Choroid plexus epithelial cell (primary cell): ENCODE measurements around the gene NAGPA.
"Not testable (repeated sequence)": the region's sequence is repeated elsewhere in the genome, so short reads cannot be mapped to it uniquely, and the experiment has no call there.

Experiments used
- DNase-seq: peaks from one replicate; pipeline ENCODE4 v3.0.0-alpha.2; 2010; ENCODE audit warnings: low read depth
- H3K4me3 ChIP-seq: 2 replicates; pipeline ENCODE4 v1.5.1; 2011; ENCODE audit warnings: low read depth, mild to moderate bottlenecking, control low read depth, low read length, moderate library complexity
- TF ChIP-seq, protein P1 (sequence below): conservative IDR thresholded peaks from 2 replicates; pipeline ENCODE4 v1.5.1; 2011; ENCODE audit warnings: low read depth, mild to moderate bottlenecking, control low read depth, inconsistent platforms, low read length, moderate library complexity

Gene NAGPA, protein sequence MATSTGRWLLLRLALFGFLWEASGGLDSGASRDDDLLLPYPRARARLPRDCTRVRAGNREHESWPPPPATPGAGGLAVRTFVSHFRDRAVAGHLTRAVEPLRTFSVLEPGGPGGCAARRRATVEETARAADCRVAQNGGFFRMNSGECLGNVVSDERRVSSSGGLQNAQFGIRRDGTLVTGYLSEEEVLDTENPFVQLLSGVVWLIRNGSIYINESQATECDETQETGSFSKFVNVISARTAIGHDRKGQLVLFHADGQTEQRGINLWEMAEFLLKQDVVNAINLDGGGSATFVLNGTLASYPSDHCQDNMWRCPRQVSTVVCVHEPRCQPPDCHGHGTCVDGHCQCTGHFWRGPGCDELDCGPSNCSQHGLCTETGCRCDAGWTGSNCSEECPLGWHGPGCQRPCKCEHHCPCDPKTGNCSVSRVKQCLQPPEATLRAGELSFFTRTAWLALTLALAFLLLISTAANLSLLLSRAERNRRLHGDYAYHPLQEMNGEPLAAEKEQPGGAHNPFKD

DNA sequence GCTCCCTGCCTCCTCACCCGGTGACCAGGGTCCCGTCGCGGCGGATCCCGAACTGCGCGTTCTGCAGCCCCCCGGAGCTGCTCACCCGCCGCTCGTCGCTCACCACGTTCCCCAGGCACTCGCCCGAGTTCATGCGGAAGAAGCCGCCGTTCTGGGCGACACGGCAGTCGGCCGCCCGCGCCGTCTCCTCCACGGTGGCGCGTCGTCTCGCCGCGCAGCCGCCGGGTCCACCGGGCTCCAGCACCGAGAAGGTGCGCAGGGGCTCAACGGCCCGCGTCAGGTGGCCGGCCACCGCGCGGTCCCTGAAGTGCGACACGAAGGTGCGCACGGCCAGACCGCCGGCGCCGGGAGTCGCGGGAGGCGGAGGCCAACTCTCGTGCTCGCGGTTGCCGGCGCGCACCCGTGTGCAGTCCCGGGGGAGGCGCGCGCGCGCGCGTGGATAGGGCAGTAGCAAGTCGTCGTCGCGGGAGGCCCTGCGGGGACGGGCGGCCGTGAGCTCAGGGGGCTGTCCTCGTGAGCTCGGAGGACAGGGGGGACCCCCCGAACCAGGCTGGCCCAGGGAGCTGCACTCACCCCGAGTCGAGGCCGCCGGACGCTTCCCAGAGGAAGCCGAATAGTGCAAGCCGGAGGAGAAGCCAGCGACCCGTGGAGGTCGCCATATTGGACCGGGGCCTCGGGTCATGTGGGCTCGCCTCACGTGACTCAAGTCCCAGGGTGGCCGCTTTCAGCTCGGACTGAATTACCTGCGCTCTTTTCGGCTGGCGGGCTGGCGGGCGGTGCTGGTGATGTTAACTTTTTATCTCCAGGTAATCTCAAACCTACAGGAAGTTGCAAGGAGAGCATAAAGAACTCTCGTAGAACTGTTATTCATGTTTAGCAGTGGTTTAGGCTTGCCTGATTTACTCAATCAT is at the start of gene NAGPA:
TSS of gene NAGPA (minus strand) at position 680 of the 911 bp plus-strand sequence. CDS start at position 659, 21 bp downstream.
- peak; percentile 89 for DNase-seq
- H3K4me3 ChIP-seq: peak within 1 kb of the TSS; percentile 89
- TF ChIP-seq, protein P1, sequence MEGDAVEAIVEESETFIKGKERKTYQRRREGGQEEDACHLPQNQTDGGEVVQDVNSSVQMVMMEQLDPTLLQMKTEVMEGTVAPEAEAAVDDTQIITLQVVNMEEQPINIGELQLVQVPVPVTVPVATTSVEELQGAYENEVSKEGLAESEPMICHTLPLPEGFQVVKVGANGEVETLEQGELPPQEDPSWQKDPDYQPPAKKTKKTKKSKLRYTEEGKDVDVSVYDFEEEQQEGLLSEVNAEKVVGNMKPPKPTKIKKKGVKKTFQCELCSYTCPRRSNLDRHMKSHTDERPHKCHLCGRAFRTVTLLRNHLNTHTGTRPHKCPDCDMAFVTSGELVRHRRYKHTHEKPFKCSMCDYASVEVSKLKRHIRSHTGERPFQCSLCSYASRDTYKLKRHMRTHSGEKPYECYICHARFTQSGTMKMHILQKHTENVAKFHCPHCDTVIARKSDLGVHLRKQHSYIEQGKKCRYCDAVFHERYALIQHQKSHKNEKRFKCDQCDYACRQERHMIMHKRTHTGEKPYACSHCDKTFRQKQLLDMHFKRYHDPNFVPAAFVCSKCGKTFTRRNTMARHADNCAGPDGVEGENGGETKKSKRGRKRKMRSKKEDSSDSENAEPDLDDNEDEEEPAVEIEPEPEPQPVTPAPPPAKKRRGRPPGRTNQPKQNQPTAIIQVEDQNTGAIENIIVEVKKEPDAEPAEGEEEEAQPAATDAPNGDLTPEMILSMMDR: no peak

DNA sequence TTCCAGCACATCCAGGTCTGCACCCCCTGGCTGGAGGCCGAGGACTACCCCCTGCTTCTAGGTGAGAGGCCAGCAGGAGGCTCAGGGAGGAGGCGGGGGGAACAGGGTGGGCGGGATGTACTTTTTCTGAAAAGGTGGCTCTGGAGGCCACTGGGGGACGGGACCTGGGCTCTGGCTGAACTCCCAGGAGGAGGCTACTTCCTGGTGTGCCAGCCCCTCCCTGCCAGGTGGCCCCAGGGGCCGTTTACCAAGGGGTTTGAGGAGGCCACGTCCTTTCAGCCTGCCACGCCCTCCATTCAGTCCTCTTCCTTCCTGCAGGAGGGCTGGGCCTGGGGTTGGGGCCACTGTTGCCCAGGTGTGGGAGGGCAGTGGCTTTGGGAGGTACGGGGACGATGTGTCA is 47.3 kb upstream of the NAGPA start:
- DNase-seq, H3K4me3 ChIP-seq: not testable (repeated sequence)

DNA sequence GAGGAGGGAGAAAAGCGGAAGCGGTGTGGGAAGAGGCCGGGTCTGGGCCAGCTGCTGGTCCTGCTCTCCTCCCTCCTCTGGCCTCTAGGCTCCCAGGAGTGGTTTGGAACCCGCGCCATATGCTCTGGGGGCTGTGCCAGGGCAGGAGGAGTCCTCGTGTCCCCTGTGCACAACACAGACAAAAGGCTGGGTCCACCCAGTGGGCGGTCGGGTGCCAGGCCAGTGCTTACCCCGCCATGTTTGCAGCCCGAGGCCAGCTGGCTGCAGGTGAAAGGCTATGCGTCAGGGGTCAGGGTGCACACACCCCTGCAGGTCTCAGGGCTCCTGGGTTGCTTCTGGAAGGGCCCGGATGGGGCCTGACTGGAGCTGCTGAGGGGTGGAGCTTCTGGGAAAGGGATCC is 46.7 kb upstream of the NAGPA start:
- DNase-seq: not testable (repeated sequence)

DNA sequence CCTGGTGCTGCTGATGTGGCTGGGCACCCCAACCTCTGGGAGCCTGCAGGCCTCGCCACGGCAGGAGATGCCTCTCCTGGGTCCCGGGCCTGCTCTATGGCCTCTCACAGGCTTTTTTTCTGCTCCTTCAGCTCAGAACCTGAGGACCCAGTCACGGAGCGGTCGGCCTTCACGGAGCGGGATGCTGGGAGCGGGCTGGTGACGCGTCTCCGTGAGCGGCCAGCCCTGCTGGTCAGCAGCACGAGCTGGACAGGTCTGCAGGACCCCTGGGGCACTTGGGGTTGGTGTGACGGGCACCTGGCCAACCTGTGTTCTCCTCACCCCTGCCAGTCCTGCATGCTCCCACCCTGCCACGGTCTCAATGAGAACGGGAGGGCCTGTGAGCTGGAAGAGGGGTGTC is 44.9 kb upstream of the NAGPA start:
- TF ChIP-seq, protein P1: no peak
- no peak for DNase-seq
- no peak overlapping the region for H3K4me3 ChIP-seq

More for the DNA sequence above, 46.7 kb upstream of the NAGPA start:
- H3K4me3 ChIP-seq: not testable (repeated sequence)

DNA sequence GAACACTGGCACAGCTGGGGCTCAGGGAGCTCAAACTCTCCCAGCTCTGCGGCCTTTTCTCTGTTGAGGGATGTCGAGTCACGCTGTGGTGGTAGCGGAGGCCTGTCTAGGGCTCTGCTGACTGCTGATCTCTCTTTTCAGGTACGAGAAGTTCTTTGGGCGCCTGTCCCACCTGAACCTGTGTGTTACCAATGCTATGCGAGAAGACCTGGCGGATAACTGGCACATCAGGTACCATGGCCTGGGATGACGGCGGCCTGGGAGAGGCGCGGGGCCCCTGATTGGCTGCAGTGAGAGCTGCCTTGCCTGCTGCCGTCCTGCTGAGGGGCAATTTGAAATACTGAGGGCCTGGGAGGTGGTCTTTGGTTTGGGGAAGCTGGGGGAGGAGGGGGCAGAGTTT is 43.6 kb upstream of the NAGPA start:
- TF ChIP-seq, protein P1: no peak
- DNase-seq: no peak

DNA sequence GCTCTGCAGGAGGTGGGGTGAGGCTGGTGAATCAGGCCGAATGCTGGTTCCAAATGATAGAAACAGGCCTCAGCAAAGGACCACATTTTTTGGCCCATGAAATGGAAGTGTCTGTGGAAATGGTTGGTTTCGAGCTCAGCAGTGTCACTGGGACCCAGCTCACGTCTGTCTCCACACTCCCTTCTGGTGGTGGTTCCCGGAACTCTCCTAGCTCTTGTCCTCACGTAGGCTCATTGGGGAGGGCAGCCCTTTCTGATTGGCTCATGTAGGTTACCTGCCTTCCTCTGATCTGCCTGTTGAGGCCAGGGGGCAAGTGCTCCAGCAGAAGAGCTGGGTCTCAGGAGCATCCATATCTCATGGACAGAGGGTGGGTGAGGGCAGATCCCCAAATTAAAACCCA is 41.9 kb upstream of the NAGPA start:
- no peak for DNase-seq
- TF ChIP-seq, protein P1: no peak
- no peak overlapping the region for H3K4me3 ChIP-seq

More for the DNA sequence above, 43.6 kb upstream of the NAGPA start:
- no peak overlapping the region for H3K4me3 ChIP-seq

DNA sequence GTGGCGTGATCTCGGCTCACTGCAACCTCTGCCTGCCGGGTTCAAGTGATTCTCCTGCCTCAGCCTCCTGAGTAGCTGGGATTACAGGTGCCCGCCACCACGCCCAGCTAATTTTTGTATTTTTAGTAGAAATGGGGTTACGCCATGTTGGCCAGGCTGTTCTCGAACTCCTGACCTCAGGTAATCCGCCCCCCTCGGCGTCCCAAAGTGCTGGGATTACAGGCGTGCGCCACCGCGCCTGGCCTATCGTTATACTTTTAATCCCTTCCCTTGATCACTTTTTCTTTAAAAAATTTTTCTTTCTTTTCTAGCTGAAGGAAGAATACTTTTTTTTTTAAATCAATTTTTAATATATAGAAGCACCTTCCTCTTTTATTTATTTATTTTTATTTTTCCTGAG is 40.0 kb upstream of the NAGPA start:
- H3K4me3 ChIP-seq, DNase-seq: not testable (repeated sequence)

DNA sequence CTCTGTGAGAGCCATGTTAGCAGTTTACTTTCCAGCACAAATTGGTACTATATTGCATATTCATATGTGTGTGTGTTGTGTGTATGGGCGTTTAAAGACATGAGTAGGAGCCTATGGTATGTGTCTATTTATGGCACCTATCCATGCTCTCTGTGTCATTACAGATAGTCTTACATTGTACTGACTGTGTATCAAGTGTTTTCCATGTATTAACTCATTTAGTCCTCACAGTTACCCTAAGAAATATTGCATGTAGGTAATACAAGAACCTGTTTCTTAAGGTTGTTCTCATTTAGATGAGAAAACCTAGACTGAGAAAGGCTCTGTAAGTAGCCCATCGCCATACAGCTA is 39.5 kb upstream of the NAGPA start:
- DNase-seq: no peak
- TF ChIP-seq, protein P1: no peak
- no peak overlapping the region for H3K4me3 ChIP-seq
